WTC11 (cell line): ENCODE measurements around the gene TANC1.

ENCODE experiments used
- CTCF ChIP-seq: fragments of 200-600 bp; IDR thresholded peaks from 2 replicates; pipeline ENCODE4 v1.8.0; 2022; ENCODE audit warnings: antibody characterized with exemption
- ETV6 ChIP-seq: sonication (generic); formaldehyde crosslinking; IDR thresholded peaks from 2 replicates; pipeline ENCODE4 v1.8.1; 2022; ENCODE audit warnings: mild to moderate bottlenecking, missing genetic modification reagents
- MAX ChIP-seq: sonication (generic); formaldehyde crosslinking; IDR thresholded peaks from 2 replicates; pipeline ENCODE4 v1.8.0; 2022; ENCODE audit warnings: mild to moderate bottlenecking, missing genetic modification reagents
- NR2C2 ChIP-seq: sonication (generic); formaldehyde crosslinking; IDR thresholded peaks from 2 replicates; pipeline ENCODE4 v1.8.0; 2022; ENCODE audit warnings: mild to moderate bottlenecking, missing genetic modification reagents
- TP53 ChIP-seq: sonication (generic); formaldehyde crosslinking; IDR thresholded peaks from 2 replicates; pipeline ENCODE4 v1.8.1; 2023; ENCODE audit warnings: mild to moderate bottlenecking, missing genetic modification reagents
- ZBTB21 ChIP-seq: sonication (generic); formaldehyde crosslinking; IDR thresholded peaks from 2 replicates; pipeline ENCODE4 v1.8.1; 2023; ENCODE audit warnings: mild to moderate bottlenecking, missing genetic modification reagents, borderline replicate concordance
- ZNF232 ChIP-seq: sonication (generic); formaldehyde crosslinking; IDR thresholded peaks from 2 replicates; pipeline ENCODE4 v1.8.0; 2022; ENCODE audit warnings: mild to moderate bottlenecking, missing genetic modification reagents
- TF ChIP-seq, protein P1 (sequence below): sonication (generic); formaldehyde crosslinking; IDR thresholded peaks from 2 replicates; pipeline ENCODE4 v1.8.0; 2022; ENCODE audit warnings: missing genetic modification reagents
- TF ChIP-seq, protein P2 (sequence below): sonication (generic); formaldehyde crosslinking; IDR thresholded peaks from 2 replicates; pipeline ENCODE4 v1.8.1; 2022; ENCODE audit warnings: missing genetic modification reagents, borderline replicate concordance
- TF ChIP-seq, protein P3 (sequence below): sonication (generic); formaldehyde crosslinking; IDR thresholded peaks from 2 replicates; pipeline ENCODE4 v1.8.0; 2022; ENCODE audit warnings: mild to moderate bottlenecking, missing genetic modification reagents

DNA sequence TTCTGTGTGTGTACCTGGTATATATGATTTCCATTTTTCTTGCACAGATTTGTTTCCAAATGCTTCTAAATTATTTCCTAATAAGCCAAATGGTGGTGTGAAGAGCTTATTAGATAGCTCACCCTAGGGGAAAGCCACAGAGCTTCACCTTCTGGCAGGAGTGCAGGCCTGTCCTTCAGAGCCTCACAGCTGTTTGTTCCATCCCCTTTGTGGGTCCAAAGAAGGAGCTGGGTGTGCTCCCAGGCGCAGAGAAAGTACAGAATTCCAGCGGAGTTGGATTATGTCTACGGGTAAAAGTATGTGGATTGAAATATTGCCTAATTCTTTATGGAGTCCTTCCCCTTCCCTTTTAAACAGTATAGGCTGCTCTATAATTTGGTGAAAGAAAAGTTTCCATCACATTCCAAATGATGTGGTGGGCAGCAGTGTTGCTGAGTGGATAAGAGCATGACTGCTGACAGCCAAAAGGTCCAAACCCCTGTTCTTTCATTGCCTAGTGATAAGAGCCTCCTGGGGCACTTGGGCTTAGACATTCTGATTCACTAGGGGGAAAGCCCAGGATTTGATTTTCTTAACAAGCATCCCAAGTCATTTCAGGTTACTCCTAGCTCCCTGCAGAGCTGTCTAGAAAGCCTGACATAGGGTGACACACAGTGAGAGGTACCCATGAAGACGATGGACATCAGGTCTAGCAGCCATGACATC, 231.5 kb downstream of the TANC1 start:
- TF ChIP-seq CTCF (no peak), MAX (CRISPR knock-in tag) (no peak), ETV6 (CRISPR knock-in tag) (no peak), NR2C2 (no peak), TP53 (no peak), ZBTB21 (CRISPR knock-in tag) (no peak), ZNF232 (CRISPR knock-in tag) (no peak)
- TF ChIP-seq, protein P1, sequence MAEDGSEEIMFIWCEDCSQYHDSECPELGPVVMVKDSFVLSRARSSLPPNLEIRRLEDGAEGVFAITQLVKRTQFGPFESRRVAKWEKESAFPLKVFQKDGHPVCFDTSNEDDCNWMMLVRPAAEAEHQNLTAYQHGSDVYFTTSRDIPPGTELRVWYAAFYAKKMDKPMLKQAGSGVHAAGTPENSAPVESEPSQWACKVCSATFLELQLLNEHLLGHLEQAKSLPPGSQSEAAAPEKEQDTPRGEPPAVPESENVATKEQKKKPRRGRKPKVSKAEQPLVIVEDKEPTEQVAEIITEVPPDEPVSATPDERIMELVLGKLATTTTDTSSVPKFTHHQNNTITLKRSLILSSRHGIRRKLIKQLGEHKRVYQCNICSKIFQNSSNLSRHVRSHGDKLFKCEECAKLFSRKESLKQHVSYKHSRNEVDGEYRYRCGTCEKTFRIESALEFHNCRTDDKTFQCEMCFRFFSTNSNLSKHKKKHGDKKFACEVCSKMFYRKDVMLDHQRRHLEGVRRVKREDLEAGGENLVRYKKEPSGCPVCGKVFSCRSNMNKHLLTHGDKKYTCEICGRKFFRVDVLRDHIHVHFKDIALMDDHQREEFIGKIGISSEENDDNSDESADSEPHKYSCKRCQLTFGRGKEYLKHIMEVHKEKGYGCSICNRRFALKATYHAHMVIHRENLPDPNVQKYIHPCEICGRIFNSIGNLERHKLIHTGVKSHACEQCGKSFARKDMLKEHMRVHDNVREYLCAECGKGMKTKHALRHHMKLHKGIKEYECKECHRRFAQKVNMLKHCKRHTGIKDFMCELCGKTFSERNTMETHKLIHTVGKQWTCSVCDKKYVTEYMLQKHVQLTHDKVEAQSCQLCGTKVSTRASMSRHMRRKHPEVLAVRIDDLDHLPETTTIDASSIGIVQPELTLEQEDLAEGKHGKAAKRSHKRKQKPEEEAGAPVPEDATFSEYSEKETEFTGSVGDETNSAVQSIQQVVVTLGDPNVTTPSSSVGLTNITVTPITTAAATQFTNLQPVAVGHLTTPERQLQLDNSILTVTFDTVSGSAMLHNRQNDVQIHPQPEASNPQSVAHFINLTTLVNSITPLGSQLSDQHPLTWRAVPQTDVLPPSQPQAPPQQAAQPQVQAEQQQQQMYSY = no peak
- TF ChIP-seq, protein P2, sequence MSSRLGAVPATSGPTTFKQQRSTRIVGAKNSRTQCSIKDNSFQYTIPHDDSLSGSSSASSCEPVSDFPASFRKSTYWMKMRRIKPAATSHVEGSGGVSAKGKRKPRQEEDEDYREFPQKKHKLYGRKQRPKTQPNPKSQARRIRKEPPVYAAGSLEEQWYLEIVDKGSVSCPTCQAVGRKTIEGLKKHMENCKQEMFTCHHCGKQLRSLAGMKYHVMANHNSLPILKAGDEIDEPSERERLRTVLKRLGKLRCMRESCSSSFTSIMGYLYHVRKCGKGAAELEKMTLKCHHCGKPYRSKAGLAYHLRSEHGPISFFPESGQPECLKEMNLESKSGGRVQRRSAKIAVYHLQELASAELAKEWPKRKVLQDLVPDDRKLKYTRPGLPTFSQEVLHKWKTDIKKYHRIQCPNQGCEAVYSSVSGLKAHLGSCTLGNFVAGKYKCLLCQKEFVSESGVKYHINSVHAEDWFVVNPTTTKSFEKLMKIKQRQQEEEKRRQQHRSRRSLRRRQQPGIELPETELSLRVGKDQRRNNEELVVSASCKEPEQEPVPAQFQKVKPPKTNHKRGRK (CRISPR knock-in tag) = no peak
- TF ChIP-seq, protein P3, sequence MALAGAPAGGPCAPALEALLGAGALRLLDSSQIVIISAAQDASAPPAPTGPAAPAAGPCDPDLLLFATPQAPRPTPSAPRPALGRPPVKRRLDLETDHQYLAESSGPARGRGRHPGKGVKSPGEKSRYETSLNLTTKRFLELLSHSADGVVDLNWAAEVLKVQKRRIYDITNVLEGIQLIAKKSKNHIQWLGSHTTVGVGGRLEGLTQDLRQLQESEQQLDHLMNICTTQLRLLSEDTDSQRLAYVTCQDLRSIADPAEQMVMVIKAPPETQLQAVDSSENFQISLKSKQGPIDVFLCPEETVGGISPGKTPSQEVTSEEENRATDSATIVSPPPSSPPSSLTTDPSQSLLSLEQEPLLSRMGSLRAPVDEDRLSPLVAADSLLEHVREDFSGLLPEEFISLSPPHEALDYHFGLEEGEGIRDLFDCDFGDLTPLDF (CRISPR knock-in tag) = no peak
